ENCODE results near the gene CCNI.

CCNI gene

DNA sequence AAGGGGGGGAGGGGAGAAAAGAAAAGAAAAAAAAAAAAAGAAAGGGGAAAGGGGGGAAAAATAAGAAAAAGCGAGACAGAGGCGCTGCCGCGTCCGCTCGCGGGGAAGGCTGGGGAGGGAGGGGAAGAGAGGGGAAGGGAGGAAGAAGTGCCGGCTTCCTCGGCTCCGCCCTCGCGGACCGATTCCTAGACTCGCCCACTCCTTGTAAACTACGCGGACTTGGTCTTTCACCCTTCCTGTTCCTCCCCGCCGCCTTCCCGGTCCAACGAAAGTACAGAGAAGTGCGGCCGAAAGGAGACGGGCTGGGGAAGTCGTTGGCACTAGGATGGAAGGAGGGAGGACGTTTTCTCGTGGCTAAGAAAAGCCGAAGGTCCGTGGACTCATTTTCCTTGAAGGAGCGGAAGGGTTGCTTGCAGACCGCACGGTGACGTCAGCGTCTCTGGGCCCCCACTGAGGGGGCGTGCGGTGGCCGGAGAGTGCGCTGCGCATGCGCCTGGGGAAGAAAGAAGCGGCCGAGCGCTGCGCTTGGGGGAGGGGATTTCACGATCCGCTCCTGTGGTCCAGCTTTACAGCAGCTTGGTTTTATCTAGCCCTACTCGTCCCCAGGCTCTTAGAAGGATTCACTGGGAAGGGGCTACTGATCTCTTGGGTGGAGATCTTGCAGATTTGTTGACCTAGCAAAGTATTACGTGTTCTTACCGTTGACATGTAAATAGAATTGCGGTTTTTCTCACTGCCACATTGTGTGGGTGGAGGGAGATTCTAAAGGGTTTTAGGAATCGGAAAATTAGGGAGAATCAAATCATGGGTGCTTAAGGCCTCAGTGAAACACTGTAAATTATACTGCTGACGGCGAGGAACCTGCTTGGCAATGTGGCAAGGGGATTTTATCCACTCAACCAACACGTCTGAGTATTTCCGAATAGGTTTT is at the start of gene CCNI:
CCNI (minus strand) TSS at position 121 of the 931 bp plus-strand sequence. CDS start 9,627 bp downstream, outside the sequence.
- TF ChIP-seq GATA3 (IDR thresholded peaks at IDR 0.05; ENCODE audit: low read depth, low read length) (no peak), GATA2 (IDR thresholded peaks at IDR 0.05; ENCODE audit: low read depth, low read length) (peak; percentile 48)

DNA sequence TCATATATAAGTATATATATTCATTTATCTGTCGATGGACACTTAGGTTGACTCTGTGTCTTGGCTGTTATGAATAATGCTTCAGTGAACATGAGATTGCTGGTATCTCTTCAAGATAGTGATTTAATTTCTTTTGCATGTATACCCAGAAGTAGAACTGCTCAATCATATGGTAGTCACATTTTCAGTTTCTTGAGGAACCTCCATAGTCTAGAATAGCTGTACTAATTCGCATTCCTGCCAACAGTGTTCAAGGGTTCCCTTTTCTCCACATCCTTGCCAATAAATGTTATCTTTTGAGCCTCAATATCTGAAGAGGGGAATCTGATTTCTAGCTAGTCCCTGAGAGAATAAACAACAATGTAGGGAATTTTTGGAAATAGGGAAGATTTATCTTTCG is 48.8 kb upstream of the CCNI start:
- TF ChIP-seq GATA3 (IDR thresholded peaks at IDR 0.05; ENCODE audit: low read depth, low read length) (no peak), GATA2 (IDR thresholded peaks at IDR 0.05; ENCODE audit: low read depth, low read length) (no peak)

GRCh38 chr4:77123411-77123810 is 47.6 kb upstream of the CCNI start:
- no peak for TF ChIP-seq GATA2 (IDR thresholded peaks at IDR 0.05; ENCODE audit: low read depth, low read length)
- TF ChIP-seq GATA3 (IDR thresholded peaks at IDR 0.05; ENCODE audit: low read depth, low read length), result no peak

- TF ChIP-seq GATA3 (IDR thresholded peaks at IDR 0.05; ENCODE audit: low read depth, low read length) (no peak), GATA2 (IDR thresholded peaks at IDR 0.05; ENCODE audit: low read depth, low read length) (no peak)
Observed at GRCh38 chr4:77122656-77123055, 46.9 kb upstream of the CCNI start.

- TF ChIP-seq GATA2 (IDR thresholded peaks at IDR 0.05; ENCODE audit: low read depth, low read length), result no peak
- TF ChIP-seq GATA3 (IDR thresholded peaks at IDR 0.05; ENCODE audit: low read depth, low read length), result no peak
Observed at GRCh38 chr4:77121736-77122240, 46.0 kb upstream of the CCNI start.

- TF ChIP-seq GATA2 (IDR thresholded peaks at IDR 0.05; ENCODE audit: low read depth, low read length) (no peak), GATA3 (IDR thresholded peaks at IDR 0.05; ENCODE audit: low read depth, low read length) (no peak)
Observed at GRCh38 chr4:77120886-77121508, 45.2 kb upstream of the CCNI start.

DNA sequence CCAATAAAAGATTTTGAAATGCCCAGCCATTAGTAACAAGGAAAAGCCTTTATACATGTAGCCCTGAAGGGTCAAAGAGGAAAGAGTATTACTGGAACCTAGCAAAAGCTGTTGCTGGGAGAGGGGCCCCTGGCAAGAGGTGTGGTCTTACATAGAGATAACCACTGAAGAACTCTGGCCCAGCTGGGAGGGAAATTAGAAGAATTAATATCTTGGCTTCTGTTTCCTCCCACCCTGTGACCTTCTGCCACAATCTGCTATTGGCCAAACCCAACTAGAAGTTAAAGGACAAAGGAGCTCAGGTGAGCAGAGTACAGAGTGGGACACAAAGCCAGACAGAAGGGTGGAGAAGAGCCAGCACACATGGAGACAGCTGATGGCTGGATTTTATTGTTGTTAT is 41.9 kb upstream of the CCNI start:
- TF ChIP-seq GATA3 (IDR thresholded peaks at IDR 0.05; ENCODE audit: low read depth, low read length) (no peak), GATA2 (IDR thresholded peaks at IDR 0.05; ENCODE audit: low read depth, low read length) (no peak)

DNA sequence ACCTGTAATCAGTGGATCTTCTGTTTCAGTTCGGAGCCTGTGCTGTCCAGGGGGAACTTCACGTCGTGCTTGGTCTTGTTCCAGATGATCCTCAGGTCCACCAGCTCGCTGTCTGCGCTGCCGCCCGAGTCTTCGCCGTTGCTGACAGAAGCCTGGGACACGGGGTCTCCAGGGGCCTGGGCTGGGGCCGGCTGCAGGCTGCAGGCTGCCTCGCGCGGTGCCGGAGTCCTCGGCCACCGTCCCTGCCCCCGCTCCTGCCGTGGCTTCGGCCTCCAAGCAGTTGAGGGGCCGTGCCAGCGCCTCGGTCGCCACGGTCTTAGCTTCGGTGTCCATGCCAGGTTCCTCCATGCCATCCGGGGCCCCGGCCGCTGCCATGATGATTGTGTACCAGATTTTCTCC is 37.3 kb upstream of the CCNI start:
- TF ChIP-seq GATA3 (IDR thresholded peaks at IDR 0.05; ENCODE audit: low read depth, low read length), result no peak
- no peak for TF ChIP-seq GATA2 (IDR thresholded peaks at IDR 0.05; ENCODE audit: low read depth, low read length)

GRCh38 chr4:77110730-77111129 is 34.9 kb upstream of the CCNI start:
- TF ChIP-seq GATA2 (IDR thresholded peaks at IDR 0.05; ENCODE audit: low read depth, low read length) (no peak), GATA3 (IDR thresholded peaks at IDR 0.05; ENCODE audit: low read depth, low read length) (no peak)

- TF ChIP-seq GATA2 (IDR thresholded peaks at IDR 0.05; ENCODE audit: low read depth, low read length) (no peak), GATA3 (IDR thresholded peaks at IDR 0.05; ENCODE audit: low read depth, low read length) (no peak)
Observed at GRCh38 chr4:77104791-77105540, 29.2 kb upstream of the CCNI start.

DNA sequence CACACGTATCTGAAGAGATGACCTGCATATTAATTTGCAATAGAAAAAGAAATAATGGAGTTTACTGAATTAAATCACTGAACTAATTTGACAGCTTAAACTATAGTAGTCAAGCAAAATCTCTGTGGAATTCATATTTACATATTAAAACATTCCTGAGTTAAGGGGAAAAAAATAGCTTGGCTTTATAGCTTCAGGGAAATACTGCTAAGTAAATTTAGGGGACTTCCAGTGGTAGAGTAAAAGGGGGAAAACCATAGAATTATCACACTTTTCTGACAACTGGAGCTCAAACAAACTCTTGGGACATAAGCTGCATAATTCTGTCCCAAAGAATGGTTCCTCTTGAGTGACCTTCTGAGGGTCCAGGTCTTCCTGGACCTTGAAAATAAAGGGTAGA is 28.6 kb upstream of the CCNI start:
- TF ChIP-seq GATA2 (IDR thresholded peaks at IDR 0.05; ENCODE audit: low read depth, low read length) (no peak), GATA3 (IDR thresholded peaks at IDR 0.05; ENCODE audit: low read depth, low read length) (no peak)

DNA sequence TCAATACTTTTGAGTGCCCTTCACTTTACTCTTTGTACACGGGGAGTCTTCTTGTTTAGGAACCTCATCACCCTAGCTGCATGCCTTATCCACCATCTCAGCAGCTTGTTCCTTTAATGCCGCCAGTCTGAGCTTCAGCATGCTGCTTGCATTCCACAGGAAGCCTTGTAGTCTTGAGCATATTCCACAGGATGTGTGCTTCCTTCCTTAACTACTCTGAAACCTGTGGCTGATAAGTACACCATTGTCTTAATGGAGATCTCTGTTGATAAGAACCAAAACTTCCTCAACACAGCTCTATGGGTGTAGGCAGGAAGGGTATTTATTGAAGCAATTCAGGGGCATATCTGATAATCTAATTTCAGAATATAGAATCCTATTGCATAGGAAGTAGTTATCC is 24.4 kb upstream of the CCNI start:
- TF ChIP-seq GATA2 (IDR thresholded peaks at IDR 0.05; ENCODE audit: low read depth, low read length) (no peak), GATA3 (IDR thresholded peaks at IDR 0.05; ENCODE audit: low read depth, low read length) (no peak)

GRCh38 chr4:77097611-77098010 is 21.8 kb upstream of the CCNI start:
- TF ChIP-seq GATA2 (IDR thresholded peaks at IDR 0.05; ENCODE audit: low read depth, low read length) (no peak), GATA3 (IDR thresholded peaks at IDR 0.05; ENCODE audit: low read depth, low read length) (no peak)
